ENCODE measurements around the gene TRAF2. TPM values are rescaled to one million over a fixed set of nuclear protein-coding genes. Genes with fewer than 3 reads are reported as not detected.

Gene TRAF2
- polyA plus RNA-seq, 2 of the 4 experiments (the other 2 are of a cell fraction) = 23.8 to 39.5 TPM

GRCh38 chr9:136927343-136928271 is 41.3 kb downstream of the TRAF2 start:
- Histone ChIP-seq H3K4me1 (no peaks in the 10 kb centered on the region), H3K4me2 (no peak overlapping the region), H3K4me3 (no peak overlapping the region), H3K27ac (peak overlapping the region in 1 of 2 experiments; percentile 37; a peak in 2 of 6 replicates), H3K9me3 (peaks cover 7% of the 10 kb centered on the region; the same call in 2 of the 3 replicates)
- FAIRE-seq (no peak), DNase-seq (ENCODE audit: low read depth in 1 of 2, low spot score in 1 of 2) (no peak), ATAC-seq (no peak)
- CTCF ChIA-PET = interaction anchor here (0.5 to 2.4 kb wide), 13 partner anchors 9 to 838 kb away, joined by 3 to 10 read pairs (median 4); partner anchors contain the start of gene FBXW5
- TF ChIP-seq JUN (IDR thresholded peaks at IDR 0.05) = no peak
- no peak for TF ChIP-seq ATOH8 (CRISPR knock-in tag; IDR thresholded peaks at IDR 0.05; ENCODE audit: low read depth)
- no peak for TF ChIP-seq CHD2 (IDR thresholded peaks at IDR 0.05; ENCODE audit: low read length, partially characterized antibody)
- TF ChIP-seq HDAC2 (IDR thresholded peaks at IDR 0.05) = no peak
- no peak for TF ChIP-seq MAX (IDR thresholded peaks at IDR 0.05)
- no peak for TF ChIP-seq NFE2L2 (conservative IDR thresholded peaks at IDR 0.05; ENCODE audit: low read length)
- no peak for TF ChIP-seq BCL3 (IDR thresholded peaks at IDR 0.05)
- no peak for TF ChIP-seq MYC (IDR thresholded peaks at IDR 0.05; ENCODE audit: borderline replicate concordance, low read length)
- no peak for TF ChIP-seq TFCP2L1 (CRISPR knock-in tag; IDR thresholded peaks at IDR 0.05)
- no peak for TF ChIP-seq CTCF (IDR thresholded peaks at IDR 0.05)
- 90% methylated on average over 23 of the region's 23 CpGs for WGBS (ENCODE audit: missing lambda C conversion rate)
- POLR2A ChIA-PET = no interaction called here

GRCh38 chr9:136928591-136928990 is 42.3 kb downstream of the TRAF2 start:
- no peak overlapping the region for H3K4me3 ChIP-seq
- FAIRE-seq = no peak
- ChIA-PET CTCF (interaction anchor here (0.5 to 1.5 kb wide), 5 partner anchors 16 to 838 kb away, joined by 3 to 4 read pairs (median 3); partner anchors contain the start of gene FBXW5), POLR2A (no interaction called here)
- peak overlapping the region in 1 of 2 experiments; percentile 37; a peak in 2 of 6 replicates for H3K27ac ChIP-seq
- peak; percentile 13 to 31; a peak in 3 of 6 replicates for ATAC-seq
- no peak overlapping the region for H3K4me2 ChIP-seq
- H3K9me3 ChIP-seq = peaks cover 10% of the 10 kb centered on the region; the same call in 2 of the 3 replicates
- WGBS (ENCODE audit: missing lambda C conversion rate) = 93% methylated on average over 9 of the region's 9 CpGs
- peaks cover 1% of the 10 kb centered on the region; the same call in 1 of the 3 replicates for H3K4me1 ChIP-seq
- TF ChIP-seq ATOH8 (CRISPR knock-in tag; IDR thresholded peaks at IDR 0.05; ENCODE audit: low read depth) (no peak), REST (IDR thresholded peaks at IDR 0.05) (no peak), TFCP2L1 (CRISPR knock-in tag; IDR thresholded peaks at IDR 0.05) (no peak), MAFK (IDR thresholded peaks at IDR 0.05; ENCODE audit: partially characterized antibody) (peak; percentile 37), ELK1 (IDR thresholded peaks at IDR 0.05; ENCODE audit: low read depth, low read length) (no peak)
- no peak for DNase-seq (ENCODE audit: low read depth in 1 of 2, low spot score in 1 of 2)
